Uterus (tissue), 2 donors: ENCODE results near the gene SLC41A3.

ENCODE experiments used
- POLR2A ChIP-seq, 2 donors: fragments of 450-650 bp; IDR thresholded peaks; one replicate each; pipeline ENCODE4 v1.6.1; 2016; ENCODE audit warnings: antibody characterized with exemption in 2 of 2, mild to moderate bottlenecking in 1 of 2, moderate library complexity in 1 of 2
- TF ChIP-seq, protein P1 (sequence below), 4 experiments: fragments of 200-600 bp in 2 of 4; fragments of 450-650 bp in 2 of 4; sonication (generic) in 2 of 4; IDR thresholded peaks; one replicate each; pipeline ENCODE4 v1.5.1; 2016 to 2019; ENCODE audit warnings: antibody characterized with exemption in 4 of 4, mild to moderate bottlenecking in 2 of 4, moderate library complexity in 1 of 4

DNA sequence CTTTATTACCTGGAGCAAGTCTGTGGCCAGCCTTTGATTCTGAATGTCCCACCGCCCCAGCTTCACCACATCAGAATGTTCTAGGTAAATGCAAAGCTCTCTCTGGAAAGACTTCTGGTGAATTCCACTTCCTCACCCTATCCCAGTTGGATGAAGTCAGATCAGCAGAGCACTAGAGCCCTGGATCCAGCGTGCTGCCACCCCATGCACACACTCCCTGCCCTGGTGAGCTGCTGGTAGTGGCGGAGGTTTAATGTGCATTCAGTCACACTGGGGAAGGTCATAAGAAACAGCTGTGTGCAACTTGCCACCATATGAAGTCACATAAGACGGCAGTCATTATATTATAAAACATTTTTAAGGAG is 16.3 kb upstream of the SLC41A3 start:
- TF ChIP-seq, protein P1, sequence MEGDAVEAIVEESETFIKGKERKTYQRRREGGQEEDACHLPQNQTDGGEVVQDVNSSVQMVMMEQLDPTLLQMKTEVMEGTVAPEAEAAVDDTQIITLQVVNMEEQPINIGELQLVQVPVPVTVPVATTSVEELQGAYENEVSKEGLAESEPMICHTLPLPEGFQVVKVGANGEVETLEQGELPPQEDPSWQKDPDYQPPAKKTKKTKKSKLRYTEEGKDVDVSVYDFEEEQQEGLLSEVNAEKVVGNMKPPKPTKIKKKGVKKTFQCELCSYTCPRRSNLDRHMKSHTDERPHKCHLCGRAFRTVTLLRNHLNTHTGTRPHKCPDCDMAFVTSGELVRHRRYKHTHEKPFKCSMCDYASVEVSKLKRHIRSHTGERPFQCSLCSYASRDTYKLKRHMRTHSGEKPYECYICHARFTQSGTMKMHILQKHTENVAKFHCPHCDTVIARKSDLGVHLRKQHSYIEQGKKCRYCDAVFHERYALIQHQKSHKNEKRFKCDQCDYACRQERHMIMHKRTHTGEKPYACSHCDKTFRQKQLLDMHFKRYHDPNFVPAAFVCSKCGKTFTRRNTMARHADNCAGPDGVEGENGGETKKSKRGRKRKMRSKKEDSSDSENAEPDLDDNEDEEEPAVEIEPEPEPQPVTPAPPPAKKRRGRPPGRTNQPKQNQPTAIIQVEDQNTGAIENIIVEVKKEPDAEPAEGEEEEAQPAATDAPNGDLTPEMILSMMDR (IDR thresholded peaks at IDR 0.05): no peak
- no peak for TF ChIP-seq POLR2A (IDR thresholded peaks at IDR 0.05)
